H9 (cell line): ENCODE measurements around the gene PPP1R18. TPM values are rescaled to one million over a fixed set of nuclear protein-coding genes. Genes with fewer than 3 reads are reported as not detected.

Source experiments
- DNase-seq: peaks from one replicate; pipeline ENCODE4 v3.0.0-alpha.2; 2017
- H2AFZ ChIP-seq: one replicate; pipeline ENCODE4 v1.6.1; 2013; ENCODE audit warnings: mild to moderate bottlenecking, low read length, control low read depth, moderate library complexity
- H2AK5ac ChIP-seq: 2 replicates; pipeline ENCODE4 v1.6.1; 2013; ENCODE audit warnings: low read length, control low read depth, mixed read lengths; ENCODE audit not compliant: insufficient read length
- H2BK120ac ChIP-seq: one replicate; pipeline ENCODE4 v1.6.1; 2013; ENCODE audit warnings: low read depth, mild to moderate bottlenecking, low read length, control low read depth, inconsistent platforms; ENCODE audit not compliant: poor library complexity, severe bottlenecking
- H2BK12ac ChIP-seq: 2 replicates; pipeline ENCODE4 v1.6.1; 2013; ENCODE audit warnings: low read length, control low read depth, mixed read lengths, low read depth; ENCODE audit not compliant: insufficient read length
- H2BK15ac ChIP-seq: 2 replicates; pipeline ENCODE4 v1.6.1; 2013; ENCODE audit warnings: low read depth, low read length, control low read depth
- H2BK20ac ChIP-seq: one replicate; pipeline ENCODE4 v1.6.1; 2013; ENCODE audit warnings: low read depth, mild to moderate bottlenecking, low read length, control low read depth, inconsistent platforms; ENCODE audit not compliant: poor library complexity, severe bottlenecking
- H2BK5ac ChIP-seq: 2 replicates; pipeline ENCODE4 v1.6.1; 2013; ENCODE audit warnings: low read length, control low read depth, mixed read lengths; ENCODE audit not compliant: insufficient read length
- H3K14ac ChIP-seq: 2 replicates; pipeline ENCODE4 v1.6.1; 2013; ENCODE audit warnings: low read length, control low read depth; ENCODE audit not compliant: insufficient read depth
- H3K18ac ChIP-seq: 2 replicates; pipeline ENCODE4 v1.6.1; 2013; ENCODE audit warnings: low read depth, mild to moderate bottlenecking, mixed read lengths, low read length, control low read depth; ENCODE audit not compliant: insufficient read length
- H3K23ac ChIP-seq: 2 replicates; pipeline ENCODE4 v1.6.1; 2013; ENCODE audit warnings: low read length, control low read depth, mixed read lengths, low read depth; ENCODE audit not compliant: insufficient read length
- H3K23me2 ChIP-seq: 2 replicates; pipeline ENCODE4 v1.6.1; 2013; ENCODE audit warnings: low read depth, mild to moderate bottlenecking, mixed read lengths, low read length, control low read depth; ENCODE audit not compliant: insufficient read length, poor library complexity, severe bottlenecking
- H3K27ac ChIP-seq: 2 replicates; pipeline ENCODE4 v1.5.1; 2013; ENCODE audit warnings: low read length, control low read depth, mixed read lengths, low read depth; ENCODE audit not compliant: insufficient read length
- H3K27me3 ChIP-seq: 2 replicates; pipeline ENCODE4 v1.6.1; 2013; ENCODE audit warnings: low read length, control low read depth, inconsistent platforms; ENCODE audit not compliant: insufficient read depth
- H3K4ac ChIP-seq: 2 replicates; pipeline ENCODE4 v1.6.1; 2013; ENCODE audit warnings: low read depth, mild to moderate bottlenecking, control low read depth, inconsistent platforms, low read length, moderate library complexity
- H3K4me1 ChIP-seq: 2 replicates; pipeline ENCODE4 v1.6.1; 2013; ENCODE audit warnings: low read length, control low read depth, inconsistent platforms; ENCODE audit not compliant: insufficient read depth
- H3K4me2 ChIP-seq: 2 replicates; pipeline ENCODE4 v1.6.1; 2013; ENCODE audit warnings: low read length, control low read depth, mixed read lengths; ENCODE audit not compliant: insufficient read length, insufficient read depth
- H3K56ac ChIP-seq: 2 replicates; pipeline ENCODE4 v1.6.1; 2013; ENCODE audit warnings: low read depth, mild to moderate bottlenecking, mixed read lengths, low read length, control low read depth; ENCODE audit not compliant: insufficient read length
- H3K79me1 ChIP-seq: 2 replicates; pipeline ENCODE4 v1.6.1; 2013; ENCODE audit warnings: low read depth, mild to moderate bottlenecking, moderate library complexity, low read length, control low read depth, inconsistent platforms; ENCODE audit not compliant: insufficient read depth, poor library complexity, severe bottlenecking
- H3K79me2 ChIP-seq: 2 replicates; pipeline ENCODE4 v1.6.1; 2013; ENCODE audit warnings: low read length, control low read depth, inconsistent platforms; ENCODE audit not compliant: insufficient read depth
- H3K9ac ChIP-seq: 2 replicates; pipeline ENCODE4 v1.6.1; 2013; ENCODE audit warnings: low read length, control low read depth, mixed read lengths; ENCODE audit not compliant: insufficient read length; ENCODE audit errors: extremely low read depth
- H3K9me3 ChIP-seq: one replicate; pipeline ENCODE4 v1.6.1; 2013; ENCODE audit warnings: low read depth, low read length, inconsistent platforms; ENCODE audit not compliant: control insufficient read depth
- H3T11ph ChIP-seq: one replicate; pipeline ENCODE4 v1.6.1; 2013; ENCODE audit warnings: mild to moderate bottlenecking, low read length, control low read depth, inconsistent platforms
- H4K20me1 ChIP-seq: one replicate; pipeline ENCODE4 v1.6.1; 2013; ENCODE audit not compliant: control insufficient read depth, insufficient read length, insufficient read depth
- H4K5ac ChIP-seq: 2 replicates; pipeline ENCODE4 v1.6.1; 2013; ENCODE audit warnings: low read depth, mild to moderate bottlenecking, mixed read lengths, low read length, control low read depth; ENCODE audit not compliant: insufficient read length
- H4K8ac ChIP-seq: replicated peaks from 2 replicates; pipeline ENCODE4 v1.6.1; 2013; ENCODE audit warnings: low read length, control low read depth, mixed read lengths, low read depth; ENCODE audit not compliant: insufficient read length
- H4K91ac ChIP-seq: 2 replicates; pipeline ENCODE4 v1.6.1; 2013; ENCODE audit warnings: low read depth, mild to moderate bottlenecking, moderate library complexity, mixed read lengths, low read length, control low read depth; ENCODE audit not compliant: insufficient read length
- H3K27ac Mint-ChIP-seq, 3 experiments: 2 replicates in 2 of 3; 3 replicates in 1 of 3; pipeline ENCODE4 v1.8.0; 2020 to 2021; ENCODE audit warnings: mixed read lengths in 3 of 3, mild to moderate bottlenecking in 1 of 3, moderate library complexity in 1 of 3
- H3K27me3 Mint-ChIP-seq: 2 replicates; pipeline ENCODE4 v1.8.0; 2021; ENCODE audit warnings: low read depth, mild to moderate bottlenecking, moderate library complexity, mixed read lengths
- H3K36me3 Mint-ChIP-seq, 3 experiments: 2 replicates in 2 of 3; 3 replicates in 1 of 3; pipeline ENCODE4 v1.8.0; 2020 to 2021; ENCODE audit warnings: low read depth in 3 of 3, mixed read lengths in 3 of 3; ENCODE audit not compliant: insufficient read depth in 1 of 3
- H3K4me1 Mint-ChIP-seq, 2 experiments: 2 replicates each; pipeline ENCODE4 v1.8.0; 2020; ENCODE audit warnings: mixed read lengths in 2 of 2
- H3K4me3 Mint-ChIP-seq, 2 experiments: 2 replicates in 1 of 2; 3 replicates in 1 of 2; pipeline ENCODE4 v1.8.0; 2020 to 2021; ENCODE audit warnings: mild to moderate bottlenecking in 2 of 2, mixed read lengths in 2 of 2, moderate library complexity in 1 of 2
- H3K9me3 Mint-ChIP-seq, 2 experiments: 2 replicates in 1 of 2; 3 replicates in 1 of 2; pipeline ENCODE4 v1.8.0; 2020; ENCODE audit warnings: mild to moderate bottlenecking in 2 of 2, mixed read lengths in 2 of 2, moderate library complexity in 1 of 2
- total RNA-seq: library from RNA; stranded (reverse); gene quantifications from 2 replicates; pipeline ENCODE4 v1.2.1, GENCODE V29; 2021
- TF ChIP-seq, protein P1 (sequence below): fragments of 200-600 bp; sonication (generic); conservative IDR thresholded peaks from 3 replicates; pipeline ENCODE4 v1.8.0; 2021; ENCODE audit warnings: antibody characterized with exemption, mild to moderate bottlenecking

PPP1R18 gene
- total RNA-seq, 1 experiment from 2014 or later: 28.0 TPM

DNA sequence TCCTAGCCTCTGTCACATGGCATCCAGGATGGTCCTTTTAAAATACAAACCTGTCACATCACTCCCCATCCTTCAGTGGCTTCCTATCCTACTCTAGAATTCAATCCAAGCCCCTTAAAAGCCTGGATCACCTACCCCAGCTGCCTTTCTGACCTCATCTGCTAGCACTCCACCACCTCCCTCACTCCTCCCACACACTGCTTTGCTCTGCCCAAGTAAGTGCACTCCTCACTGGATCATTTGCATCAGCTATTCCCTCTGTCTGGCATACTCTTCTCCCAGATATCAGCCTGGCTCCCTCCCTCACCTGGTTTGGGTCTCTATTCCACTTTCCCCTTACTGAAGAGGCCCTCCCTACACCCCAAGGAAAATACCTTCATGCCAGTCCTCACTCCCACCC is 29.0 kb downstream of the PPP1R18 start:
- Histone ChIP-seq H3K23ac (no peak overlapping the region), H3K56ac (no peak overlapping the region), H3K9ac (no peak overlapping the region), H3K18ac (no peak overlapping the region), H2BK5ac (no peak overlapping the region), H2BK120ac (no peak overlapping the region), H3K27ac (no peak overlapping the region), H3K9me3 (no peaks in the 10 kb centered on the region), H2BK15ac (no peak overlapping the region), H3T11ph (no peak overlapping the region), H4K5ac (no peak overlapping the region), H2AK5ac (no peak overlapping the region), H2BK12ac (no peak overlapping the region), H4K91ac (no peak overlapping the region), H3K4ac (no peak overlapping the region), H4K20me1 (no peaks in the 10 kb centered on the region), H3K4me1 (no peaks in the 10 kb centered on the region), H4K8ac (no peak overlapping the region), H3K79me1 (no peaks in the 10 kb centered on the region), H2AFZ (no peak overlapping the region), H3K23me2 (no peaks in the 10 kb centered on the region), H2BK20ac (no peak overlapping the region), H3K4me2 (no peak overlapping the region), H3K14ac (no peak overlapping the region), H3K27me3 (no peaks in the 10 kb centered on the region), H3K79me2 (no peaks in the 10 kb centered on the region)
- H3K27ac Mint-ChIP-seq: no peak overlapping the region
- DNase-seq: no peak
- no peaks in the 10 kb centered on the region for H3K27me3 Mint-ChIP-seq
- H3K36me3 Mint-ChIP-seq: peaks cover 31 to 88% (median 71%) of the 10 kb centered on the region in 3 experiments; a peak in 6 of 7 replicates
- no peaks in the 10 kb centered on the region for H3K4me1 Mint-ChIP-seq
- TF ChIP-seq, protein P1, sequence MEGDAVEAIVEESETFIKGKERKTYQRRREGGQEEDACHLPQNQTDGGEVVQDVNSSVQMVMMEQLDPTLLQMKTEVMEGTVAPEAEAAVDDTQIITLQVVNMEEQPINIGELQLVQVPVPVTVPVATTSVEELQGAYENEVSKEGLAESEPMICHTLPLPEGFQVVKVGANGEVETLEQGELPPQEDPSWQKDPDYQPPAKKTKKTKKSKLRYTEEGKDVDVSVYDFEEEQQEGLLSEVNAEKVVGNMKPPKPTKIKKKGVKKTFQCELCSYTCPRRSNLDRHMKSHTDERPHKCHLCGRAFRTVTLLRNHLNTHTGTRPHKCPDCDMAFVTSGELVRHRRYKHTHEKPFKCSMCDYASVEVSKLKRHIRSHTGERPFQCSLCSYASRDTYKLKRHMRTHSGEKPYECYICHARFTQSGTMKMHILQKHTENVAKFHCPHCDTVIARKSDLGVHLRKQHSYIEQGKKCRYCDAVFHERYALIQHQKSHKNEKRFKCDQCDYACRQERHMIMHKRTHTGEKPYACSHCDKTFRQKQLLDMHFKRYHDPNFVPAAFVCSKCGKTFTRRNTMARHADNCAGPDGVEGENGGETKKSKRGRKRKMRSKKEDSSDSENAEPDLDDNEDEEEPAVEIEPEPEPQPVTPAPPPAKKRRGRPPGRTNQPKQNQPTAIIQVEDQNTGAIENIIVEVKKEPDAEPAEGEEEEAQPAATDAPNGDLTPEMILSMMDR: no peak
- H3K9me3 Mint-ChIP-seq: no peaks in the 10 kb centered on the region
- no peak overlapping the region for H3K4me3 Mint-ChIP-seq
